B cell (primary cell): ENCODE results near the gene ZNF638. TPM values are rescaled to one million over a fixed set of nuclear protein-coding genes. Genes with fewer than 3 reads are reported as not detected.

Source experiments
- ATAC-seq: fragments of 200-7000 bp; cut with Tn5 transposase; one replicate; pipeline ENCODE4 v1.10.0; 2021; ENCODE audit warnings: low read depth, mild to moderate bottlenecking, moderate number of reproducible peaks, moderate library complexity
- CTCF ChIA-PET: fragments of 350-600 bp; sonication (Branson Sonifier 250); formaldehyde crosslinking; loops from one replicate; lab custom pipeline; 2021; ENCODE audit warnings: antibody characterized with exemption, inconsistent platforms; lab: Charles Lee
- POLR2A ChIA-PET: fragments of 350-600 bp; sonication (Branson Sonifier 250); formaldehyde crosslinking; loops from one replicate; lab custom pipeline; 2021; ENCODE audit warnings: antibody characterized with exemption; lab: Charles Lee
- DNase-seq: peaks from one replicate; pipeline ENCODE4 v3.0.0; 2013
- H2AFZ ChIP-seq: 2 replicates; pipeline ENCODE4 v1.6.1; 2012; ENCODE audit warnings: mild to moderate bottlenecking, low read depth, low read length; ENCODE audit not compliant: insufficient read depth, poor library complexity, severe bottlenecking
- H3K27ac ChIP-seq, 2 donors: 1 replicate in 1 of 2; 2 replicates in 1 of 2; pipeline ENCODE4 v1.5.1; 2012 to 2013; ENCODE audit warnings: low read length in 2 of 2, mild to moderate bottlenecking in 2 of 2, moderate library complexity in 1 of 2
- H3K27me3 ChIP-seq, 4 experiments: fragments of 200-600 bp in 1 of 4; sonication (generic) in 1 of 4; replicated peaks in 1 of 4; 1 replicate in 2 of 4; 2 replicates in 2 of 4; pipeline versions ENCODE4 v1.6.1 to v1.7.0; 2013 to 2016; ENCODE audit warnings: low read length in 3 of 4, mild to moderate bottlenecking in 2 of 4, mixed read lengths in 1 of 4, moderate library complexity in 1 of 4; ENCODE audit not compliant: insufficient read depth in 4 of 4, control insufficient read depth in 3 of 4; ENCODE audit errors: control extremely low read depth in 1 of 4
- H3K36me3 ChIP-seq, 2 experiments: replicated peaks in 1 of 2; 1 replicate in 1 of 2; 2 replicates in 1 of 2; pipeline versions ENCODE4 v1.6.1 to v1.7.1; 2013; ENCODE audit warnings: low read length in 1 of 2; ENCODE audit not compliant: insufficient read depth in 2 of 2, control insufficient read depth in 1 of 2; ENCODE audit errors: control extremely low read depth in 1 of 2, extremely low read depth in 1 of 2
- H3K4me1 ChIP-seq, 2 donors: fragments of 200-600 bp in 1 of 2; sonication (generic) in 1 of 2; 1 replicate in 1 of 2; 2 replicates in 1 of 2; pipeline versions ENCODE4 v1.5.1 to v1.6.1; 2013 to 2017; ENCODE audit warnings: low read length in 2 of 2; ENCODE audit not compliant: control insufficient read depth in 2 of 2, insufficient read depth in 2 of 2
- H3K4me2 ChIP-seq: replicated peaks from 2 replicates; pipeline ENCODE3; 2012; ENCODE audit warnings: mild to moderate bottlenecking, low read depth, low read length; ENCODE audit not compliant: poor library complexity, severe bottlenecking
- H3K4me3 ChIP-seq, 5 experiments: fragments of 200-600 bp in 1 of 5; sonication (generic) in 1 of 5; 1 replicate in 3 of 5; 2 replicates in 2 of 5; pipeline versions ENCODE4 v1.5.1 to v1.7.0; 2011 to 2016; ENCODE audit warnings: low read length in 4 of 5, mild to moderate bottlenecking in 4 of 5, low read depth in 2 of 5, control low read depth in 1 of 5, moderate library complexity in 1 of 5; ENCODE audit not compliant: insufficient read depth in 1 of 5; ENCODE audit errors: control extremely low read depth in 1 of 5, extremely low read depth in 1 of 5
- H3K79me2 ChIP-seq: fragments of 200-600 bp; sonication (generic); one replicate; pipeline ENCODE4 v1.6.0; 2016; ENCODE audit warnings: low read length; ENCODE audit not compliant: control insufficient read depth, insufficient read depth
- H3K9ac ChIP-seq: fragments of 200-600 bp; sonication (generic); 2 replicates; pipeline ENCODE4 v1.6.1; 2017; ENCODE audit warnings: mild to moderate bottlenecking, low read length, moderate library complexity
- H3K9me3 ChIP-seq, 3 donors: one replicate each; pipeline versions ENCODE4 v1.6.1 to v1.7.1; 2013; ENCODE audit warnings: low read length in 2 of 3; ENCODE audit not compliant: control insufficient read depth in 2 of 3, insufficient read depth in 1 of 3; ENCODE audit errors: control extremely low read depth in 1 of 3
- H4K20me1 ChIP-seq: 2 replicates; pipeline ENCODE4 v1.6.0; 2012; ENCODE audit warnings: mild to moderate bottlenecking, low read length; ENCODE audit not compliant: insufficient read depth, control insufficient read depth, poor library complexity, severe bottlenecking
- H3K27ac Mint-ChIP-seq: one replicate; pipeline ENCODE4 v1.8.0; 2021; ENCODE audit warnings: mixed read lengths
- H3K27me3 Mint-ChIP-seq: one replicate; pipeline ENCODE4 v1.8.0; 2021; ENCODE audit warnings: mixed read lengths
- H3K4me1 Mint-ChIP-seq: one replicate; pipeline ENCODE4 v1.8.0; 2021; ENCODE audit warnings: mixed read lengths
- H3K4me3 Mint-ChIP-seq: one replicate; pipeline ENCODE4 v1.8.0; 2021; ENCODE audit warnings: mixed read lengths
- H3K9me3 Mint-ChIP-seq: one replicate; pipeline ENCODE4 v1.8.0; 2022; ENCODE audit warnings: mixed read lengths; ENCODE audit not compliant: insufficient read depth
- EZH2 ChIP-seq: IDR thresholded peaks from 2 replicates; pipeline ENCODE4 v1.6.1; 2012; ENCODE audit warnings: borderline replicate concordance, low read depth, mild to moderate bottlenecking, moderate library complexity, low read length; ENCODE audit not compliant: insufficient read depth, poor library complexity, severe bottlenecking
- WGBS: methylation state at CpG from one replicate; pipeline ENCODE4 v1.1.5; 2013; ENCODE audit warnings: missing lambda C conversion rate; ENCODE audit not compliant: insufficient coverage; 5-methylcytosine and 5-hydroxymethylcytosine counted together
- intact Hi-C: fragments of 100-400 bp; cut with micrococcal nuclease; formaldehyde crosslinking; loops from one replicate; pipeline ENCODE4 v1.10.0; 2022
- polyA plus RNA-seq: library from polyadenylated mRNA; depleted of rRNA; stranded (reverse); fragments of >200 nt; gene quantifications from 2 replicates; pipeline ENCODE4 v1.2.3, GENCODE V29; 2012
- total RNA-seq, 2 donors: library from RNA; stranded (reverse); fragments of 120-200 nt in 1 of 2; gene quantifications; 1 replicate in 1 of 2; 2 replicates in 1 of 2; pipeline versions ENCODE4 v1.2.3 to v1.2.4, GENCODE V29; 2013 to 2022
- TF ChIP-seq, protein P1 (sequence below): fragments of 200-600 bp; IDR thresholded peaks from one replicate; pipeline ENCODE4 v1.8.0; 2022; ENCODE audit warnings: antibody characterized with exemption, mild to moderate bottlenecking

Gene ZNF638
- total and polyA plus RNA-seq, 2 donors (not counting 1 experiment from before 2014, with no cell fraction given): 60.1 to 221 TPM

DNA sequence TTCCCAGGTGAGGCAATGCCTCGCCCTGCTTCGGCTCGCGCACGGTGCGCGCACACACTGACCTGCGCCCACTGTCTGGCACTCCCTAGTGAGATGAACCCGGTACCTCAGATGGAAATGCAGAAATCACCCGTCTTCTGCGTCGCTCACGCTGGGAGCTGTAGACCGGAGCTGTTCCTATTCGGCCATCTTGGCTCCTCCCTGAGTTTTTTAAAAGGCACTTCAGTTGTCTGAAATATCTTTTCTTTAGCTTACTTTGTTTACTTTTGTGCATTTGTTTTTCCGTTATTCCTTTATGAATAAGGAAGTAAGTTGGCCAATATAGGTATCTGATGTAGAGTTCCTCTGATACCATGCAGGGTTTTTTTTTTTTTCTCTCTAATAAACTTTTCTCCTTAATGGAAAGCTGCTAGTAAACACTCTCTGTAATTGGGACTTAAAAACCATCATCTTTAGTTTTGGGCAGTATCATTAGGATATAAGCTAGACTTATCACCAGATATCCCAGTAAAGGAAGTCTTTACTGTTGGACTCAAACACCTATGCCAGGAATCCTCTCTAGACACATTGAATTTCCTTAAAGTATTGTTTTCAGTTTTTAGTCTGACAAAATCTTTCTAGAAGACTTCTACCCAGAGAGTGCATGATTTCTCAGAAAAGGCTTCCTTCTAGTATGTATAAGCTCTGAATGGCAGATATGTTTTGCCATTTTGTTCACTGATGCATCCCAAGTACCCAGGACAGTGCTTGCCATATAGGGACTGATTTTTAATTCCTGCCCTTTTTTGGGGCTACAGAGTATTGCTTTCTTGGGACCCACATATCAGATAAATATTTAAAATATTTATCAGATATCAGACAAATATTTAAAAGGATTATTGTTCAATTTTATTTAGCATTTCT lies 86.0 kb downstream of the ZNF638 start:
- ChIA-PET POLR2A (interaction anchor here (0.7 to 1.7 kb wide), 2 partner anchors 37 to 191 kb away, joined by 3 read pairs; partner anchors contain the start of gene PAIP2B), CTCF (interaction anchor here (0.7 to 1.6 kb wide), 2 partner anchors 12 to 118 kb away, joined by 3 to 6 read pairs; no protein-coding TSS in a partner anchor)
- intact Hi-C loops: loop anchor here (5.0 kb wide), 1 partner anchor 85 kb away; the partner anchor contains the start of gene ZNF638
- Histone ChIP-seq H3K4me3 (peak overlapping the region in 4 of 5 experiments; percentile 36 to 57 (median 48)), H3K9me3 (no peaks in the 10 kb centered on the region), H3K79me2 (no peaks in the 10 kb centered on the region), H2AFZ (peak overlapping the region; percentile 51), H4K20me1 (no peaks in the 10 kb centered on the region), H3K36me3 (peaks cover 3 to 4% of the 10 kb centered on the region in 2 experiments), H3K27ac (peak overlapping the region; percentile 41 to 83), H3K4me2 (peak overlapping the region; percentile 64), H3K9ac (peak overlapping the region; percentile 54), H3K4me1 (peaks cover 5% of the 10 kb centered on the region in 2 donors), H3K27me3 (no peaks in the 10 kb centered on the region)
- no peaks in the 10 kb centered on the region for H3K9me3 Mint-ChIP-seq
- no peaks in the 10 kb centered on the region for H3K27me3 Mint-ChIP-seq
- peak overlapping the region; percentile 91 for H3K27ac Mint-ChIP-seq
- 0% methylated on average over 6 of the region's 16 CpGs for WGBS
- TF ChIP-seq, protein P1, sequence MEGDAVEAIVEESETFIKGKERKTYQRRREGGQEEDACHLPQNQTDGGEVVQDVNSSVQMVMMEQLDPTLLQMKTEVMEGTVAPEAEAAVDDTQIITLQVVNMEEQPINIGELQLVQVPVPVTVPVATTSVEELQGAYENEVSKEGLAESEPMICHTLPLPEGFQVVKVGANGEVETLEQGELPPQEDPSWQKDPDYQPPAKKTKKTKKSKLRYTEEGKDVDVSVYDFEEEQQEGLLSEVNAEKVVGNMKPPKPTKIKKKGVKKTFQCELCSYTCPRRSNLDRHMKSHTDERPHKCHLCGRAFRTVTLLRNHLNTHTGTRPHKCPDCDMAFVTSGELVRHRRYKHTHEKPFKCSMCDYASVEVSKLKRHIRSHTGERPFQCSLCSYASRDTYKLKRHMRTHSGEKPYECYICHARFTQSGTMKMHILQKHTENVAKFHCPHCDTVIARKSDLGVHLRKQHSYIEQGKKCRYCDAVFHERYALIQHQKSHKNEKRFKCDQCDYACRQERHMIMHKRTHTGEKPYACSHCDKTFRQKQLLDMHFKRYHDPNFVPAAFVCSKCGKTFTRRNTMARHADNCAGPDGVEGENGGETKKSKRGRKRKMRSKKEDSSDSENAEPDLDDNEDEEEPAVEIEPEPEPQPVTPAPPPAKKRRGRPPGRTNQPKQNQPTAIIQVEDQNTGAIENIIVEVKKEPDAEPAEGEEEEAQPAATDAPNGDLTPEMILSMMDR: no peak
- no peak for TF ChIP-seq EZH2
- ATAC-seq (peak; percentile 47), DNase-seq (peak; percentile 59)
- H3K4me1 Mint-ChIP-seq: peaks cover 7% of the 10 kb centered on the region
- H3K4me3 Mint-ChIP-seq: peak overlapping the region; percentile 91
